ENCODE results near the gene MMEL1. TPM values are rescaled to one million over a fixed set of nuclear protein-coding genes. Genes with fewer than 3 reads are reported as not detected.

MMEL1 gene
- total RNA-seq, 2 donors from 2014 or later, result not detected

DNA sequence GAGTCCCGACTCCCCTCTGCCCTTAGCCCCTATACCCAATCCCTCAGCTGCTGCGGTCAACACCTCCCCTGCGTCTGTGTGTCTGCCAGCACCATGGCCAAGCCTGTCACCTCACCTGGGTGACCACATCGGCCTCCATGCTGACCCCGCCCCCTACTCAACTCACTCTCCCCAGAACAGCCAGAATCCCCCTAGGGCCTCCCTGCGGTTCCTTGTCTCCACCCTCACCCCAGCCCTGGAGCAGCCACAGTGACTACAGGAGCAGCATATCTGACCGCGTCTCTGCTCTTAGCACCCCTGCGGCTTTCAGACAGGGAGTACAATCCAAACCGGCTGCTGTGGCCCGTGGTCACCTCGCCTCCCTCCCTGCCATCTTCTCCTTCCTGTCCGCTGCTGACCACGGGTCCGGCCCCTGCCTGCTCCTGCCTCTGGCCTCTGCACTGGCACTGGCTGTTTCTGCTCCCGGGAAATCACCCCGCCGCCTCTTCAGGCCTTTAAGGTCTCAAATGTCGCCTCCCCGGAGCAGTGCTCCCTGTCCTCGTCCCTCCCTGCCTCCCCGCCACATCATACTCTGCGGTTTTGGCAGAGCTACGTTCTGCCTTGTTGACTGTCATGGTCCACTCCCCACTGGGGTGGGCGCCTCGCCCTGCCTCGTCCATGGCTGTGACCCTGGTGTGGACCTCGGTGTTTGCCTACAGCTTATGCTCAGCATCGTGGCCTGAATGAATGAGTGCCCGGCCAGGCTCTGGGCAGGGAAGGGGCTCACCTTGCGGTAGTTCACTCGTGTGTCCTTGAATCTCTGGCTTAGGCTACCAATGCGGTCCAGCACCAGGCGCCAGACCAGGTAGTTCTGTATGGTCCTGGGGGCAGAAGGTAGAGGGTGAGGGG, 35.1 kb downstream of the MMEL1 start:
- DNase-seq (ENCODE audit: low spot score) (no peak), ATAC-seq (ENCODE audit: insufficient number of reproducible peaks, low FRiP score, low read depth) (no peak)
- TF ChIP-seq, protein P1, sequence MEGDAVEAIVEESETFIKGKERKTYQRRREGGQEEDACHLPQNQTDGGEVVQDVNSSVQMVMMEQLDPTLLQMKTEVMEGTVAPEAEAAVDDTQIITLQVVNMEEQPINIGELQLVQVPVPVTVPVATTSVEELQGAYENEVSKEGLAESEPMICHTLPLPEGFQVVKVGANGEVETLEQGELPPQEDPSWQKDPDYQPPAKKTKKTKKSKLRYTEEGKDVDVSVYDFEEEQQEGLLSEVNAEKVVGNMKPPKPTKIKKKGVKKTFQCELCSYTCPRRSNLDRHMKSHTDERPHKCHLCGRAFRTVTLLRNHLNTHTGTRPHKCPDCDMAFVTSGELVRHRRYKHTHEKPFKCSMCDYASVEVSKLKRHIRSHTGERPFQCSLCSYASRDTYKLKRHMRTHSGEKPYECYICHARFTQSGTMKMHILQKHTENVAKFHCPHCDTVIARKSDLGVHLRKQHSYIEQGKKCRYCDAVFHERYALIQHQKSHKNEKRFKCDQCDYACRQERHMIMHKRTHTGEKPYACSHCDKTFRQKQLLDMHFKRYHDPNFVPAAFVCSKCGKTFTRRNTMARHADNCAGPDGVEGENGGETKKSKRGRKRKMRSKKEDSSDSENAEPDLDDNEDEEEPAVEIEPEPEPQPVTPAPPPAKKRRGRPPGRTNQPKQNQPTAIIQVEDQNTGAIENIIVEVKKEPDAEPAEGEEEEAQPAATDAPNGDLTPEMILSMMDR (IDR thresholded peaks at IDR 0.05), result no peak
- Histone ChIP-seq H3K36me3 (no peaks in the 10 kb centered on the region), H3K9me3 (no peaks in the 10 kb centered on the region), H3K4me3 (no peak overlapping the region), H3K27ac (no peak overlapping the region), H3K27me3 (replicated peaks; ENCODE audit: insufficient read depth) (no peaks in the 10 kb centered on the region), H3K4me1 (ENCODE audit: control insufficient read depth in 1 of 2, low read depth in 2 of 2) (no peaks in the 10 kb centered on the region)

DNA sequence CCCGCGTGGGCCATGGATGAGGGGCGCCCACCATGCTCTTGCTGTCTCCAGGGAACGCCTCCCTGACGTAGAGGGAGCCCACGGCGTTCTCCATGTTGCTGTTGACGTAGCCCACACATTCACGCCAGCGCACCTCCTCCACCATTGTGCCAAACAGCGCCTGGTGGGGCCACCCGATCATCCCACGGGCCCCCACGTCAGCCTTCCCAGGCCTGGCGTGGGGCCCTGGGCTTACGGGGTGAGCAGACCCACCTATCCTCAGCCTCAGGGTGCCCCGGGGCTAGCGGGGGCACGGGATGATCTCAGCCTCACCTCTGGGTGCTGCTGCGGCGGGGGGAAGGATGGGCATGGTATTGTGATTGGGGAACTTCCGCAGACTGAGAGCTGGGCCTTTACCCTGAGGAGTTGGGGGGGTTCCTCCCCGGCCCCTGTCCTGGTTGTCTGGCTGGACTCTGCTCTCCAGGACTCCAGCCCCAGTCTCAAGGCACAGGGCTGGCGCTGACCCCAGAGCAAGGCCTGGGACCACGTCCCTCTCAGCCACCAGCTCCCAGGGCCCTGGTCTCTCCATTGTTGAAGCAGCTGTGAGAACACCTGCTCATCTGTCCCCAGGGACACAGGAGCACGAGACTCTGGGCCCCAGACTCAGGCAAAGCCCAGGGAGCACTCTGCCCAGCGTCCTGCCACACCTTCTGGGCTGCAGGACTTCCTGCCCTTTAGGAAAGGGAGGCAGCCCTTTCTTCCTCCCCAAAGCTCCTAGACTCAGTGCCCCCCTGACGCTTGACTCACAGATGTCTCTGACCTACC, 36.1 kb downstream of the MMEL1 start:
- H3K27ac ChIP-seq, result no peak overlapping the region
- ATAC-seq (ENCODE audit: insufficient number of reproducible peaks, low FRiP score, low read depth), result no peak
- no peaks in the 10 kb centered on the region for H3K4me1 ChIP-seq (ENCODE audit: control insufficient read depth in 1 of 2, low read depth in 2 of 2)
- TF ChIP-seq, protein P1 (IDR thresholded peaks at IDR 0.05), result no peak
- H3K27me3 ChIP-seq (replicated peaks; ENCODE audit: insufficient read depth), result no peaks in the 10 kb centered on the region
- H3K4me3 ChIP-seq, result no peak overlapping the region
- H3K9me3 ChIP-seq, result no peaks in the 10 kb centered on the region
- no peak for DNase-seq (ENCODE audit: low spot score)
- no peaks in the 10 kb centered on the region for H3K36me3 ChIP-seq

DNA sequence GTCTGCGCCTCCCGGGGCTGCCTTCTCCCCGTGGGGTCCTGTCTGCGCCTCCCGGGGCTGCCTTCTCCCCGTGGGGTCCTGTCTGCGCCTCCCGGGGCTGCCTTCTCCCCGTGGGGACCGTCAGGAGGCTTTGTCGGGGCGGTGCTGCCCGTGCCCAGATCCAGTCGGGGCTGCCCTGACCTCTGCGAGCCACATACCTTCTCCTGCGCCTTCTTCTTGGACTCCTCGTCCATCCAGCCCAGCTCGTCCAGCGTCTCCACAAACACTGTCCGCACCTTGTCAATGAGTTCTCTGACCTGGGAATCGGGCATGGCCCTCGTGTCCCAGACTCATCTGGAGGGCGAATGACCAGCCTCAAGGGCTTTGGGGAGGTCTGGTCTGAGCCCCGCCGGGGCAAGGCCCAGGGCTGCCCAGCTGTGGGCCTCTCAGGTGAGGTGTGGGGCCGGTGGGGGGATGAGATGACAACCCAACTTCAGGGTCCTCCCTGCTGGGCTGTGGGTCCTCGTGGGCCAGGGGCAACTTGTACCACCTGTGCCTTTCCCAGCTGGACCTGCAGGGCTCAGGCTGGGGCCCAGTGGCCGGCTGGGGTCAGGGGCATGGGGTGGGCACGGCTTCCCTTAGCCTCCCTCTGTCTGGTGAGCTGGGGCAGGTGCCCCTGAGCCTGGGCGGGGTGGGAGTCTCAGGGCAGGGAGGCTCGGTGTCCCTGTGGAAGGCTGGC, 36.8 kb downstream of the MMEL1 start:
- H3K4me3 ChIP-seq, result no peak overlapping the region
- TF ChIP-seq, protein P1 (IDR thresholded peaks at IDR 0.05), result no peak
- DNase-seq (ENCODE audit: low spot score), result no peak
- no peaks in the 10 kb centered on the region for H3K9me3 ChIP-seq
- no peak for ATAC-seq (ENCODE audit: insufficient number of reproducible peaks, low FRiP score, low read depth)
- H3K4me1 ChIP-seq (ENCODE audit: control insufficient read depth in 1 of 2, low read depth in 2 of 2), result no peaks in the 10 kb centered on the region
- H3K27me3 ChIP-seq (replicated peaks; ENCODE audit: insufficient read depth), result no peaks in the 10 kb centered on the region
- no peaks in the 10 kb centered on the region for H3K36me3 ChIP-seq
- no peak overlapping the region for H3K27ac ChIP-seq

DNA sequence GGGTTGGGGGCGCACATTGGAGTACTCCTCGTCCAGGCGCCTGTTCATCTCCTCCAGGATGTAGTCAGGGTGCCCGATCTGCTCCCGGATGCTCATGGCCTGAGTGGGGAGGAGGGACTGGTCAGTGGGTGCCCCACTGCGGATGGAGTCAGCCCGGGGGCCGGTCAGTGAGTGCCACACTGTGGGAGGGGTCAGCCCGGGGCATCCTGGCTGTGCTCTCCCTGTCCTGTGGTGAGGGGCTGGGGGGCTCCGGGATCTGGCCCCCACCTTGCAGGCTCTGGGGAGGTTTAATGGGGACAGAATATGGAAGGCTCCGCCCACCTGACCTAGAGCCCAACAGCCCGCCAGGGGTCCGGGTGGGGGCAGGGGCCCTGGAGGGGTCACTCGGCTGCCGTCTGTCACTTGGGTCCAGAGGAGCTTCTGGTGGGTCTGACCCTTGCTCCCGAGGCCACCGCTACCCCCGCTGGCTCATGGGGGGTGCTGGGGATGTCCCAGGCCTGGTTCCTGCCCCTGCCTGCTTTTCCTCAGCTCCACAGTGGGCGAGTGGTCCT, 37.5 kb downstream of the MMEL1 start:
- TF ChIP-seq, protein P1 (IDR thresholded peaks at IDR 0.05), result no peak
- no peak overlapping the region for H3K27ac ChIP-seq
- H3K27me3 ChIP-seq (replicated peaks; ENCODE audit: insufficient read depth), result no peaks in the 10 kb centered on the region
- H3K36me3 ChIP-seq, result no peaks in the 10 kb centered on the region
- ATAC-seq (ENCODE audit: insufficient number of reproducible peaks, low FRiP score, low read depth) (no peak), DNase-seq (ENCODE audit: low spot score) (no peak)
- no peaks in the 10 kb centered on the region for H3K4me1 ChIP-seq (ENCODE audit: control insufficient read depth in 1 of 2, low read depth in 2 of 2)
- no peak overlapping the region for H3K4me3 ChIP-seq
- H3K9me3 ChIP-seq, result no peaks in the 10 kb centered on the region

All from thoracic aorta (tissue), 2 donors.